G401.6 (cell line): ENCODE results near the gene TRIM44.
"Not testable (repeated sequence)": the region's sequence is repeated elsewhere in the genome, so short reads cannot be mapped to it uniquely, and the experiment has no call there.

Experiments
- FAIRE-seq: peaks from 2 replicates; lab custom pipeline; 2012; peaks lifted over from hg19 to GRCh38; lab: Jason Lieb, UNC

TRIM44 gene

DNA sequence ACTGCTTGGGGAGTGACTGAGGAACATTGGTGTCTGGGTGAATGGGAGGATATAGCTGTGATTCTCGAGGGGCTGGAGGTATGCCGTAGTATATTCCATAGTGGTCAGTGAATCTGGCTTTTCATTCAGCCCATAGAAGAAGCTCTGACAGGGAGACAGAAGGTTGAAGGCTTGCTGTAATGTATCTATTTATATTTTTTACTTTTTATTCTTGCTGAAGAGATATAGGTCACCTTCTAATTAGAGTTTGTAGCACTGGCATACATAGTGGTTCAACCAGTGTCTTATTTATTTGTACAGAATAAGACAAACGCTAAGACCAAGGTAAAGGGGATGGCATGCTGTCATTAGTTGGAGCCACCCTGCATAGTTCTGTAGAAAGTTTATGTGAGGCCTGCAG lies 10.0 kb downstream of the TRIM44 start:
- FAIRE-seq = no peak

DNA sequence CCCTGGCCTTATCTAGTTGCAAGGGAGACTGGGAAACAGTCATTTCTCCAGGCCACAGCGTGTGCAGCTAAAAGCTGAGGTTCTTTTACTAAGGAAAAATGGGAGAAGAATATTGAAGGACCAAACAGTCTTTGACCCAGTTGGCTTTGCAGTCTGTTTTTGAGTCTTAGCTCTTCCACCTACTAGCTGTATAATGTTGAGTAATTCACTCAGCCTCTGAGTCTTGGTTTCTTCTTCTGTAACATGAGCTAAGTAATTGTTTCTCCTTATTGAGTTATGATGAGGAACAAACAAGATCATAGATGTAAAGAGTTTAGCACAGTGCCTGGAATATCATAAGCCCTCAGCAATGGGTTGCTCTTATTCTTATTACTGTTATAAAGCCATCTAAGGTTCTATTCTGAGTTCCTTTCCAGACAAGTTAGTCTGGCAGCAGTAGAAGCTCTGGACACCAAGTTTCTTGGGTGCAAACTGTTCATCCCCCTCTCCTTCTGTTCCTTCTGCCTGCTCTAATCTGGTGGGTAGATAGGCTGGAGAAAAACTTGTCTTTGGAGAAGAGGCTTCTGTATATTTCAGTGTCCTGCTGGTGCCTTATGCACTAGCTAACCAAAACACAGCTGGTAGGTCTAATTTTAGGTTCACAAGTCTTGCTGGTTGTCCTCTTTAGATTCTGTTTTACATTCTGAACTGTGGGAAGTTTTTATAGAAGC lies 13.5 kb downstream of the TRIM44 start:
- FAIRE-seq = no peak

DNA sequence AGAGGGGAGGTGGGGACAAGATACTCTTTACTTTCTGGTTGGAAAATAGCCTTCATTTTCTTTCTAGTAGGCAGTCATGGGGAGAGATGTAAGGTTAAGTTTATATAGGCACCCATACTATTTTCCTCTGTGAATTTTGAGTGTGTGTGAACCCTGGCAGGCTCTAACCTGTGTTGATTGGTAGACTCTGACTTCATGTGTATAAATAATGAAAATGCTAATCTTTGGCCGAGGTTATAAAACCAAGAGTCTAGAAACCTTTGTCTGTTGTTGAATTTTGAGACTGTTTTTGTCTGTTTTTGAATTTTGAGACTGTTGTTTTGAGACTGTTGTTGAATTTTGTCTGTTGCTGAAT lies 14.0 kb downstream of the TRIM44 start:
- FAIRE-seq = no peak

DNA sequence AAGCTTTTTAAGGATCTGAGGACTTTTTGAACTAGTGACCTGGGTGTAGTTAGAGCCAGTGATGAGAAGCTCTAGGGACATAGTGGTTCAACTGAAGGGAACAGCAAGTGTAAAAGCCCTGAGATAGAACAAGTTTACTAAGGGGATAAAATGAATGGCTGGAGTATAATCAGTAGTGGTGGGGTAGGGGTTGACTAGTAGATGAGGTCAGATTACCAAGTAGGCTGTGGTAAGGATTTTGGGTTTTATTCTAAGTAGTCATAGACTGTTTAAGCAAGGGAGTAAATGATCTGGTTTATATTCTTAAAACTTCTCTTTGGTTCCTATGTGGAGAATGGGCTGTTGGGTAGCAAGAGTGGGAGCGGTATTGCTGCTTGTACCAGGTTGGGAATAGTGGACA lies 15.3 kb downstream of the TRIM44 start:
- FAIRE-seq = no peak

DNA sequence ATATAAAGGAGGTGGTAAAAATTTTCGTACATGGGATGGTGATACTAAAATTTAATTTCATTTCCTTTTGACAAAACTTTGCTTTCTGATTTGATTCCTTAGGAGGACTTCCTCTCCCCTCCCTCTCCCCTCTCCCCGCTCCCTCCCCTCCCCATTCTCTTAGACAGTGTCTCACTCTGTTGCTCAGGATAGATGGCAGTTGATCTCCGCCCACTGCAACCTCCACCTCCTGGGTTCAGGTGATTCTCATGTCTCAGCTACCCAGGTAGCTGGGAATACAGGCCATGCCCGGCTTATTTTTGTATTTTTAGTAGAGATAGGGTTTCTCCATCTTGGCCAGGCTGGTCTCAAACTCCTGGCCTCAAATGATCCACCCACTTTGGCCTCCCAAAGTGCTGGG lies 15.9 kb downstream of the TRIM44 start:
- FAIRE-seq = no peak

DNA sequence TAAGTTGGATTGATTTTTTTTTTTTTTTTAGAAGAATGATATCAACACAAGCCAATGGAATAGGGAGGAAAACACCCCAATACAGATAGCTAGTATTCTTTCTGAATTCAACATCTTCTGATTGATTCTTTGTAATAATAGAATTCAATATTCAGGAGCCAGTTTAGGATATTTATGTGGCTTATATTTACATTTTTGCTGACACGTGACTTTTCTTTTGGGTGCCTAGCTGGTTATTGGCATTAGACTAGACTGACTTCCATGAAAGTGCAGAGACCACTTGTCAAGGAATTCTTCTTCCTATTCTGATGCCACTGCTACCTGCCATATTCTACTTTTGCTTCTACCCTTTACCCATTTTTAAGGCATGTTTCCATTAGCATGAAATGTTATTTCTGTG lies 16.4 kb downstream of the TRIM44 start:
- FAIRE-seq = no peak

DNA sequence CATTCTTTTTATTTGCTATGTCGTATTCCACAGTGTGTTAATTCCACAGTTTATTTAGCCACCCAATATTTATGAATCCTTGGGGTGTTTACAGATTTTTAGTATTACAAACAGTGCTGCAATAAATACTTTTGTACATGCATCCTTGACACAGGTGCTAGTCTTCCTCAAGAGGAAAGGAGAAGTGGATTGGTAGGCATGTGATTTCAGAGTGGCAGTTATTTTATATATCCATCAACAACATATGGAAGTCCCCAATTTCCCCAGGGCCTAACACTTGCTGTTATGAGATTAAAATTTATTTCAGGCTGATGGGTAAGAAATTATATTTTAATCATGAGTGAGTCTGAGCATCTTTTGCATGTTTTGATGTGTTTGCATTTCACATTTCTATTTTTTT lies 17.9 kb downstream of the TRIM44 start:
- FAIRE-seq = no peak

DNA sequence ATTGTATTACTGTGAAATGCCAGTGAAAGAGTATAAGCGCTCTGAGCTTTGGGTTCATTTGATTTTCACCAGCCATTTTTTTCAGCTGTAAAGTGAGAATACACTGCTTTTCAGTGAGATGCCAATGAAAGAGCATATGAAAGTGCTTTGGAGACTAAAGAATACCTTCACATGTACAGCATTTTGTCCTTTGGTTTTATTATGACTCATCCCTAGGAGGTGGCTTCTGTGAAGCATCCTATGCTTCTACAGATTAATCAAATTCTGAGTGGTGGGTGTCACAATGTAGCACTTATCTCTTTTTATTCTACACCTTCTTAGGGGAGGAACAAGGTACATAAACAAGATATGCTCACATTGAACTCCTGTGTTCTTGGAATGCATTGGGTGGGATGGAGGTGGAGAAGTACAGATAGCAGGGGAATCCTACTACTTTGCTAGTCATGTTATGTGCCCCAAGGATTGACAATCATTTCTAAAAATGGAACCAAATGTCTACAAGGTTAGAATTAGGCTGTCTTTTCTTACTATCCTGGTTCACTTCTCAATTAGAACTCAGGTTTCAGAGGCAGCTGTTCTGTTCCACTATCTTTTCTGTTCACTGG lies 18.7 kb downstream of the TRIM44 start:
- no peak for FAIRE-seq

DNA sequence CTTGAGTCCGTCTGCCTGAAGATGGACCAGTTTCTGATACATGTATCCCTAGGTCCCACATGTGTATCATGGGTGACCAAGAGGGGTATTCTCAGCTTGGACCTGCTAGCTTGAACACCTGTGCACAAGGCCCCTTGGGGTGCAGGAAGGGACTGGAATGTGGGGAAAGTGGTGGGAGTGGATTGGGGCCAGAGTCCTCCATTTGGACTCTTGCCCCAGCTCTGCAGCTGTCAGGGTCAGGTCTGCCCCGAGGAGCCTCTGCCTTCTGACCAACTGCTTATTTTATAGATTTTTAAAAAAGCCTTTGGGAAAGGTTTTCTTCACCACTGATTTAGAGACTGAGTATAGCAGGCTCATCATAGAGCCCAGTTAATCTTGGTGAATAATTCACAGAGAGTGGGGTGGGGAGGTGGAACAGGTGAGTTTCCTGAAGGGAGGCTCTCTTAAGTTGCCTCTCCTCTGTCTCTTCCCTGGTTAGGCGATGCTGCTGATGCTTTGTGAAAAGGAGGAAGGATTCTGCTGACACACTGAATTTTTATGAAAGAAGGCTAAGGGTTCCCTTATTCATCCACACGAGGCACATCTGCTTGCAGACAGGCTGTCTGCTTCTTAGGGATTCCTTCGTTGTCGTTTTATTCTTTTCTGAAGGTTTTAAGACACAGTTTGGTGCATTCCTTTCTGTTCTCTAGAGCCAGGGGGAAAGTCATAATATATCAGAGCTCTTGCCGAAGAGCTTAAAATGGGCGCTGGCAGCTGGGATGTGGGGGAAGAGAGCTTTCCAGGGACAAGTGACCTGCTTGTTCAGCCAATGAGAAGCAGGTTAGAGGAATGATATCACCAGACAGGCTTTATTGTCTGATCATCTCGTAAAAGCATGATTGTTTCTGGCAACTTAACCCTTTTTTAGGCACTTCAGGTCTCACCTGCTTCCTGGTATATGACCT lies 19.9 kb downstream of the TRIM44 start:
- no peak for FAIRE-seq

DNA sequence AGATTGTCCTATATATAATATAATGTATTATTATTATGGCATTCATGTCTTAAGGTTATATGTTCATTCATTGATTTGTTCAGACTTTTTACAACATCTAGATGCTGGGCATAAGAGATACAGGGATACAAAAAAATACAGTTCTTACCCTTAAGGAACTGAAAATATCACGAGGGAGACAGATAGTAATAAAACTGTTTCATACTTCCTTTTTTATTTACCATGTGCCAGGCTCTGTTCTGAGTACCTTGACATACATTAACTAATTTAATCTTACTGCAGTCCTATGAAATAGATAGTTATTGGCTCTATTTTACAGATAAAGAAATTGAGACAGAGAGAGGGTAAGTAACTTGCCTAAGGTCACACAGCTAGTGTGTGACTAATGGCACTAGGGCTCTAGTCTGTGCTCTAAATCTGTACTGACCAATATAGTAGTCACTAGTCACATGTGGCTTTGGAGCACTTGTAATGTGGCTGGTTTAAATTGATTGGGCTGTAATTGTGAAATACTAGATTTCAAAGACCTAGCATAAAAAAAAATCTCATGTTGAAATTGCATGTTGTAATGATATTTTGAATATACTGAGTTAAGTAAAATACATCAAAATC lies 21.3 kb downstream of the TRIM44 start:
- FAIRE-seq = peak; percentile 37

DNA sequence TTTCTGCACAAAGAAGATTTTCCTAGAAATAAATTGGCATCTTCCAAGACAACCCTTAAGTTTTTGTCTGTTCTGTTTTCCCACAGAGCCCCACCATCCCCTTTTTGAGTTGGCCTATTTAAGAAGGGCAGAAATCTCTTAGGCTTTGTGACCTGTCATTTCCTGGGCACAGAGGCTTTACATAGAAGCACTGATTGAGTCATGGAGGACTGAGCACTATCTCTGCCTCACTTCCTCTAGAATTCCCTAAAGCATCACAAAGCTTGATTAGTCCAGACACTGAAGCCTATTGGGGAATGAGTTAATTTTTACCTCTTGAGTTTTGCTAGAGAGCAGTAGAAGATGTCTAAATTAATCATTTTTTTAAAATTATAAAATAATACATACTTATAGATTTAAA lies 25.4 kb downstream of the TRIM44 start:
- no peak for FAIRE-seq

DNA sequence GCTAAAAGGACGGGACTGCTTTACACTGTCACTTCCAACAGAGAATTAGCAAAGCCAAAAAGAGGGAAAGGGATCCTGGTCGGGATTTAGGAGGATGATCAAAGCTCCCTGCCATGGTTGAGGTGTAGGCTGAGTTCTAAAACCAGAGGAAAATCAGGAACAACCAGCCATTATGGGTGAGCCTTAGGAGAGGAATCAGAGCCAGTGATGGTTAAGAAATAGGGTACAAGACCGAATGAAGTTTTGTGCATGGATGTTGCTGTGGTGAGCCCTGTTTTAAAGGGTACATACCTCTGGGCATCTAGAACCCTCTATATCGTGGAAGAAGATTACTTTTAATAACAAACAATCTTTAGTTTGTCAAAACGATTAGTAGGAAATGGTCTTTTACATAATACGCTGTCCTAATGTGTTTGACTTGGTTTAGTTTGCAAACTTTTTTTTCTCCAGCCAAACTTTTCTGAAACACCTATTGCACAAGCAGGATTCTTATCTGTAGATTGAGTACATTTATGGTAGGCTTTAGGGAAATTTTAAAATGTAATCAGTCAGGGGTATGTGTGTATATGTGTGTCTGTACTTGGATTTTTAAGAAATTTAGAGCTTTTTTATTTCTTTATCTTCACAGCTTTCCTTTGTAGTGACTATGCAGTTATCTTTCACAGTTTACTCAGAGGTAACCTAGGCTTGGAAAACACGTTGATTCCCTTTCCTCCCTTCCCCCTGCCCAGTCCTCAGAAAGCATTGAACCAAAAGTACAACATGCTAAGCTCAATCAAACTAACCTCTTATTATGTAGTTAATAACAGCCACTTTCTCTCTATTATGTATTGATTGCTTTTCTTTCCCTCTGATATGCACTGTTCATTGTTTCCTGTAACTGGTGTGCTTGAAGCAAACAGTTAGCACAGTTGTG lies 26.8 kb downstream of the TRIM44 start:
- FAIRE-seq = no peak

DNA sequence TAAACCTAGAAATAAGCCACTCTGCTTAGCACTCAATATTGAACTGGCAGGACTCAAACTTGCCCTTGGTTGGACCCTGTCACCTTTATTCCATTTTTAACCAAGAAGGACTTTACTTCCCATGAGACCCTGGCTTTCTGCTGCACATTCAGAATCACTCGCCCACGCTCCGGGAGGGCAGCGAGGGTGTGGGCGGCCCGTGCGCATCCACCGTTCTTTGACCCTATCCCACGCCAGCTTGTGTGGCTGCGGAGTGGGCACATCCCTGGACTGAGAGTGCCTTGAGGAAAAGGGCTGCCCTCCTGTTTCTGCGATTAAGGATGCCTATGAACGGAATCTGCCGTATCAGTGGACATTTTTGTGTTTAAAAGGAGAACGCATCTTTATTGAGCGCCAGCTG lies 39.6 kb downstream of the TRIM44 start:
- FAIRE-seq = no peak

DNA sequence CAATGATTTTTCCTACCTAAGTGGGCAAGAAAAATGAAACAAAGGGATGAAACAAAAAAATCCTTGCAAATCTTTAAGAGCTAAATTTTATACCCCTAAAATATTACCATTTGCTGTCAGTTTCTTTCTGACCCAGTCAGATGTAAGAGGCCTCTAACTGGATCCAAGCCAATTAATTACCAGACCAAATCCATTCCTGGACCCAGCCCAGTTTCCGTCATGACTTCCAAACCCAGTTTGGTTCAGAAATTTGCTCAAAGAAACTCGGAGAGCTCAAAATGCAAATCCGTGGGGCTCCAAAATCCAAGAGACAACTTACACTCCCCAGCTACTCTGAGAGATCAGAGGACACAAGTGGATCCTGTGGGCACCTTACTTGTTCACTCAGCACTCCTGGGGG lies 46.8 kb downstream of the TRIM44 start:
- FAIRE-seq = no peak

DNA sequence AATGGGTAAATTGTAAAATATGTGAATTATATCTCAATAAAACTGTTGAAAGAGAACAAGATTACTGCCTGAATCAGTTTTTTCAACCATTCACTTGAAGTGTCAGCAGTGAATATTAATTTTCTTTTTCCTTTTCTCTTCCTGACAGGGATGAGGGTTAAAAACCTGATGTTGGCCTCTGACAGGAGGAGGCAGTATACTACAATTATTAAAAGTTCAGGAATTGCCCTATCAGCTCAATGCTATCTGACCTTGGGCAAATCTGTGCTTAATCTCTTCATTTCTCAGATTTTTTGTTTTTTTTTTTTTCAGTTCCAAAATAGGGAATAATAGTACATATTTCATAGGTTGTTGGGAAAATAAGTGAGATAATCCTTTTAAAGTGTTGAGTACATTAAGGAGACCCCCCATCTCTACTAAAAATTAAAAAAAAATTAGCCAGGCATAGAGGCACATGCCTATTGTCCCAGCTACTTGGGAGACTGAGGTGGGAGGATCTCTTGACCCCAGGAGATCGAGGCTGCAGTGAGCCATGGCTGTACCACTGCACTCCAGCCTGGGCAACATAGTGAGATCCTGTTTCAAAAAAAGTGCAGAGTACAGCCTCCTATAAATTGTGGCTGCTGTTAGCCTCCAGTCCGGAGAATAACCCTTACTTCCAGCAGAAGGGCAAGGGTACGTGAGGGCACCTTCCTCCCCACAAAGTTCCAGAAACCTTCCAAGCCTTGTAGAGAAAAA lies 48.8 kb downstream of the TRIM44 start:
- FAIRE-seq = no peak

DNA sequence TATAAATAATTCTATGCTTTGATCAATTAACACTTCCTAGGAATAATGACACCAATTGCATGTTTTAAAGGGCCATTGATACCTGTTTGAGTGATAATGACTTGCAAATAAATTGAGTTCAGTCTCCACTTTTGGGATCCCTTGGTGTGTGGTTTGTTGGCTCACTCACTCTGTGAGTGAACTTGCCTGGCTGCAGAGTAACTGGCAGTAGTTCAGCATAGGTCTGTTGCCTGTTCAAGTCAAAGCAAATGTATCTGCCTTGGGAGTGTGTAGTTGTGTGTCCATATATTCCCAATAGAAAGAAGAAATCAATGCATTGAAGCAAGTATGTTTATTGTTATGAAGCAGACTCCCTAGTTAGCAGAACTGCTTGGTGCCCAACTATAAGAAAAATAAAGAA lies 49.3 kb downstream of the TRIM44 start:
- FAIRE-seq = no peak

DNA sequence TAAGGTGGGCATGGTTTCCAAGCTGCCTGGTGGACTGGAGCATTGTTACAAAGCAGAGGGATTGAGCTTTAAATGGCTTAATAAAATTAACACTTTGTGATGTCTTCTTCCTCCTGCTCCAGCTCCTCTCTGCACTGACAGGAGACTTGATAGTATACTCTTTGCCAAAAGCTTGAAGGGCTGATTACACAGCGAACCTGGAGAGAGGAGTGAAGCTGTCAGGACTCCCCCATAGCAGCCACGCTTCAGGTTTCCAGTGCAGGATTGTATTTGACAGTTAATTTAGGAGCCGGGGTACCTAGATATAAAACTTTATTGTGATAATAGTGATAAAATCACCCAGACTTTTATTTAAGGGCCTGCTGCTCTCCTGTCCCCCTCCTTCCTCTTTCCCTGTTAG lies 50.0 kb downstream of the TRIM44 start:
- no peak for FAIRE-seq

DNA sequence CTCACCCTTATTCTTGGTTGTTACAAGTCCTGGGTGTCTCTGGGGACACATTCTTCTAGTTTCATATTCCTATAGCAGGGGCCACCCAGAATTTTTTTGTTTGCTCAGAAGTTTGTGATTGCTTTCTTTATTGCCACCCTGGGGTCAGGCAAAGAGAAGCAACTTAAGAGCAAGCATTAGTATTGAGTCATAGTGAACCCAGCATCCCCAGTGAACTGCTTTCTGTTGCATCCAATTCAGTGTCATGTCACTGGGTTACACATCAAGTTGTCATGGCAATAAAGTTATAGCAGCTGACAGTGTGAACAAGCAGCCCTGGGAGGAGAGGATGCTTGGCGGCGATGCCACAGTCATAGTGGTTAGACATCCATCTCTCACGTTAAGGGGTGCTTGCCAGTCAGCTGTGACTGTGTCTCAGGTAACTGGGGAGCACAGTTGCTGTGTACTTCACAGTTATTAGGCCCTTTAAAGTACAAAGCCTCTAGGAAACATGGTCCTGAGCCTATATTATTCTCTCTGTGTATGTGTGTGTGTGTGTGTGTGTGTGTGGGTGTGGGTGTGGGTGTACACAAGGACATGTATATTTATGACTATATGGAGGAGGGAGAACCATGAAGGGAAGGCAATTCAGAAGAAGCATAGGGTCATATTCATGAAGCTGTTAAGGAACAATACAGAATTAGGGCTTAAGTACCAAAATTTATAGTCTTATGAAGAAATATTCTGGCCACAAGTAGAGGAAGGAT lies 52.5 kb downstream of the TRIM44 start:
- FAIRE-seq = no peak

DNA sequence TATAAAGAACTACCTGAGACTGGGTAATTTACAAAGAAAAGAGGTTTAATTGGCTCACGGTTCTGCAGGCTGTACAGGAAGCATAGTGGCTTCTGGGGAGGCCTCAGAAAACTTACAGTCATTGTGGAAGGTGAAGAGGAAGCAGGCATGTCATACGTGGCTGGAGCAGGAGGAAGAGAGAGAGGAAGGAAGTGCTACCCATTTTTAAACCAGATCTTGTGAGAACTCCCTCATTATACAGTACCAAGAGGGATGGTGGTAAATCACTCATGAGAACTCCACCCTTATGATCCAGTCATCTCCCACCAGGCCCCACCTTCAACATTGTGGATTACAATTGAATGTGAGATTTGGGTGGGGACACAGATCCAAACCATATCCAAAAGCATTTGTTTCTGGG lies 53.1 kb downstream of the TRIM44 start:
- not testable (repeated sequence) for FAIRE-seq

DNA sequence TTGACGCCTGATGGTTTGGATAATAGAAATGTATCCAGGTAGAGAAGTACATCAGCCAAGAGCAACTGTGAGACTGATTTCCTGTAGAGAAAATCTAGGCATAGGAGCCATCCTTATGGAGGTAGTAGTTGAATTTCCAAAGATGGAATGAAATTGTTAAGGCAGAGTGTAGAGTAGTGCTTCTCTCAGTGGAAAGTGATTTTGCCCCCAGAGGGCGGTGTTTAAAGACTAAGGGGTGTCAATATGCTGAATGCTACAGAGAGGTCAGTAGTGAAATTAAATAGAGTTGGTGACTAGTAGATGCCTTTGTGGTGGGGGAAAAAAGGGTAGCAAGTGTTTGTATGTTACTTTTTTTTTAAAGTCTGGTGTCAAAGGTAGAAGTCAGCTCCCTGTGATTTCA lies 54.5 kb downstream of the TRIM44 start:
- no peak for FAIRE-seq
